SIG-M5 treated with dmso at 0.1 percent for 504 hours (cell line): ENCODE data around the gene FARP1.

ENCODE experiments used
- DNase-seq: peaks from one replicate; lab custom pipeline; 2025; ENCODE audit not compliant: unreplicated experiment; lab: John Stamatoyannopoulos, UW

The FARP1 gene

GRCh38 chr13:98173431-98174152 lies 30.7 kb downstream of the FARP1 start:
- DNase-seq = no peak

- DNase-seq = no peak
Observed at GRCh38 chr13:98174307-98174706, 31.4 kb downstream of the FARP1 start.

- DNase-seq = no peak
Observed at GRCh38 chr13:98175043-98175442, 32.1 kb downstream of the FARP1 start.

- DNase-seq = no peak
Observed at GRCh38 chr13:98175823-98176222, 32.9 kb downstream of the FARP1 start.

GRCh38 chr13:98176777-98177608 lies 34.1 kb downstream of the FARP1 start, which contains the start of gene RNF113B:
Gene RNF113B (minus strand): TSS chr13:98177269. CDS start chr13:98177236, 33 bp downstream.
- DNase-seq = no peak

- no peak for DNase-seq
Observed at GRCh38 chr13:98180092-98180491, 37.2 kb downstream of the FARP1 start.

- DNase-seq = no peak
Observed at GRCh38 chr13:98181111-98181815, 38.4 kb downstream of the FARP1 start.

GRCh38 chr13:98182153-98182552 lies 39.3 kb downstream of the FARP1 start:
- no peak for DNase-seq

- DNase-seq = no peak
Observed at GRCh38 chr13:98182589-98182988, 39.7 kb downstream of the FARP1 start.

- no peak for DNase-seq
Observed at GRCh38 chr13:98184792-98185191, 41.9 kb downstream of the FARP1 start.

- DNase-seq = no peak
Observed at GRCh38 chr13:98187155-98187964, 44.5 kb downstream of the FARP1 start.

GRCh38 chr13:98187965-98188261 lies 45.0 kb downstream of the FARP1 start:
- DNase-seq = no peak

- DNase-seq = no peak
Observed at GRCh38 chr13:98188544-98189166, 45.8 kb downstream of the FARP1 start.

- no peak for DNase-seq
Observed at GRCh38 chr13:98189841-98190505, 47.1 kb downstream of the FARP1 start.

- no peak for DNase-seq
Observed at GRCh38 chr13:98190889-98191444, 48.1 kb downstream of the FARP1 start.

GRCh38 chr13:98192008-98192407 lies 49.1 kb downstream of the FARP1 start:
- DNase-seq = no peak

- no peak for DNase-seq
Observed at GRCh38 chr13:98195054-98195791, 52.3 kb downstream of the FARP1 start.

GRCh38 chr13:98198683-98199082 lies 55.8 kb downstream of the FARP1 start:
- DNase-seq = no peak

GRCh38 chr13:98199480-98199879 lies 56.6 kb downstream of the FARP1 start:
- DNase-seq = no peak
